Measurements from ENCODE around the gene SLC37A2.
"Not testable (repeated sequence)": the region's sequence is repeated elsewhere in the genome, so short reads cannot be mapped to it uniquely, and the experiment has no call there.

The SLC37A2 gene

DNA sequence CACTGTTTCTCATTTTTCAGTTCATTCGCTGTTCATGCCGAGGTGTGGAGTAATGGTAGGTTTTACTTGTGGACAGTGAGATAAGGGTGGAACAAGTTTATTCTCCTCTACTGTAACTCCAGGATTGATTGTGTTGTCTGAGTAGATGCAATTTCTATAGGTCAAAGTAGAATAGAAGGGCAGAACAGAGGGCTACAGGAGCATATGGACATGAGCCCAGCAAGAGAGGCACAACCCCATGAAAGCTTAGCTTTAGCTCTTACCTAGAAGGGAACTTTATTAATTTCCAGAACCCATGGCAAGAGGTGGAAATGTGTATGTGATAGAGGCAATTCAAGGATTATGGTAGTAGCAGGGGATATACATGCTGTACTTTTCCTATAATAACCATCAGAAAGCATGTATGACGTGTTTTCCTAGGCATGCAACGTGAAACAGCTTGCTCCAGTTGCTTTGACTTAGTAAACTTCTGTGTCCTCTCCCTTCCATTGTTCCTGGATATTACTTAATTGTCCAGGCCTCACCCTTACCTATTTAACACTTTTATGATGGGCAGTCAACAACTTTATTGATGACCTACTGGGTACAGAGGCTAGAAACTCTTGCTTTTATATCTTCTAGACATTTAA lies 13.8 kb upstream of the SLC37A2 start:
- DNase-seq (ENCODE audit: insufficient read length, low spot score): no peak
- no peak for FAIRE-seq
- TF ChIP-seq, protein P1, sequence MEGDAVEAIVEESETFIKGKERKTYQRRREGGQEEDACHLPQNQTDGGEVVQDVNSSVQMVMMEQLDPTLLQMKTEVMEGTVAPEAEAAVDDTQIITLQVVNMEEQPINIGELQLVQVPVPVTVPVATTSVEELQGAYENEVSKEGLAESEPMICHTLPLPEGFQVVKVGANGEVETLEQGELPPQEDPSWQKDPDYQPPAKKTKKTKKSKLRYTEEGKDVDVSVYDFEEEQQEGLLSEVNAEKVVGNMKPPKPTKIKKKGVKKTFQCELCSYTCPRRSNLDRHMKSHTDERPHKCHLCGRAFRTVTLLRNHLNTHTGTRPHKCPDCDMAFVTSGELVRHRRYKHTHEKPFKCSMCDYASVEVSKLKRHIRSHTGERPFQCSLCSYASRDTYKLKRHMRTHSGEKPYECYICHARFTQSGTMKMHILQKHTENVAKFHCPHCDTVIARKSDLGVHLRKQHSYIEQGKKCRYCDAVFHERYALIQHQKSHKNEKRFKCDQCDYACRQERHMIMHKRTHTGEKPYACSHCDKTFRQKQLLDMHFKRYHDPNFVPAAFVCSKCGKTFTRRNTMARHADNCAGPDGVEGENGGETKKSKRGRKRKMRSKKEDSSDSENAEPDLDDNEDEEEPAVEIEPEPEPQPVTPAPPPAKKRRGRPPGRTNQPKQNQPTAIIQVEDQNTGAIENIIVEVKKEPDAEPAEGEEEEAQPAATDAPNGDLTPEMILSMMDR (IDR thresholded peaks at IDR 0.05; ENCODE audit: insufficient read depth, missing control alignments): no peak

DNA sequence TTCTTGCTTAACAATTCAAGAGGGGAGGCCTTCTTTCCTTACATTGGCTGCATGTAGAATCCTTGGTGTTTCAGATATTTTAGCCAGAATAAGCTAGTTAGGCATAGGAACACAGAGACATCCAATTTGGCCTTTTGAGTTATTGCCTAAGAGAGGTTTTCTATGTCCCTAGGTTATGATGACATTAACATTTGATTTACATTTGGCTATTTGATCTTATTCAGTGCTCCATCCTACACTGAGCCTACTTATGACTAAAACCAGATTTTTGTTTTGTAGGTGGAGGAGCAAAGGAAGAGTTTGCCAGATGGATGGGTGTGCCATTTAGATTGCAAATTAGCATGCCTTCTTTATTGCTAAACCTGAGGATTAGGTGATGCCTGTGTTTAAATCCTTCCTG lies 11.1 kb upstream of the SLC37A2 start:
- TF ChIP-seq, protein P1 (IDR thresholded peaks at IDR 0.05; ENCODE audit: insufficient read depth, missing control alignments): no peak
- no peak for DNase-seq (ENCODE audit: insufficient read length, low spot score)
- FAIRE-seq: no peak

DNA sequence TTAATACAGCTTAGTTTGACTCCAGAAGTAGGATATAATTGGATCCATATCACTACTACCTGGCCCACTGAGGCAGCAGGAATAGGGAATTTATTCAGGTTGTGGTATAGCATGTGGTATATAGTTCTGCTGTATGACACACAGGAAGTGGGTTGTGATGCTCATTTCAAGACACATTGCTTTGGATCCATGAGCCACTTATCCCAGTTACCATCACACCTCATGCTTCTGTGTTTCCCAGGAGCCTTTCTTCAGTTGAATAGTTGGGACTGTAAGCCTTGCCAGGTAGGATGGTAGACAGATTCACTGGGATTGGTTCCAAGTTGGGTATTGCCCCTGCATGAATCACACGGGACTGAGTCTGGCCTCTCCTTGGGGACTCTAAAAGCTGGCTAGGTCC lies 9.9 kb upstream of the SLC37A2 start:
- DNase-seq (ENCODE audit: insufficient read length, low spot score) (no peak), FAIRE-seq (no peak)
- TF ChIP-seq, protein P1 (IDR thresholded peaks at IDR 0.05; ENCODE audit: insufficient read depth, missing control alignments): no peak

DNA sequence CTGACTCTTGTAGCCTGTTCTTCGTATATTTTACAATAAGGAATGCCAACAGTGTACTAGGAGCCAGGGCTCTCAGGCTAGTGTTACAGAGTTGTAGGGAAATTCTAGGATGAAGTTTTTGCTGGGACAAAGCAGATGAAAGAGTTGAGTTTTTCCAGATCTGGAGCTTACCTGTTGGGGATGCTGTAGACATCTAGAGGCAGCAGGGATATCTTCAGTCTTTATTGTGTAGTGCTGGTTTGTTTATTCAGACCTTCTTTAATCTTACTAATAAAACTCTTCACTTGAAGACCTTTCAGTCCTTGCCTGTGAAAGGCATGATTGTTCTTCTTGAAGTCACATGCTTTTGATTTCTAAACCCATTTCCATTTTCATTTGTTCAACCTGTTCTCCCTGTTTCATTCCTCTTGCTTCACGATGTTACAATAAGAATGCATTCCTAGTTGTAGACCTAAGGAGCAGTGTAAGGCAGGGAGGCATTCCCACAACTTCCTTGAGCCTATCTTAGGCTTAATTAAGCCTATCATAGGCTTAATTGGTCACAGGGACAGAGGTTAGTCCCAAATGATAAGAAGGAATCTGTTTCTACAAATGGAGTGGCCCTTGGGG lies 7.9 kb upstream of the SLC37A2 start:
- FAIRE-seq (no peak), DNase-seq (ENCODE audit: insufficient read length, low spot score) (no peak)
- TF ChIP-seq, protein P1 (IDR thresholded peaks at IDR 0.05; ENCODE audit: insufficient read depth, missing control alignments): no peak

DNA sequence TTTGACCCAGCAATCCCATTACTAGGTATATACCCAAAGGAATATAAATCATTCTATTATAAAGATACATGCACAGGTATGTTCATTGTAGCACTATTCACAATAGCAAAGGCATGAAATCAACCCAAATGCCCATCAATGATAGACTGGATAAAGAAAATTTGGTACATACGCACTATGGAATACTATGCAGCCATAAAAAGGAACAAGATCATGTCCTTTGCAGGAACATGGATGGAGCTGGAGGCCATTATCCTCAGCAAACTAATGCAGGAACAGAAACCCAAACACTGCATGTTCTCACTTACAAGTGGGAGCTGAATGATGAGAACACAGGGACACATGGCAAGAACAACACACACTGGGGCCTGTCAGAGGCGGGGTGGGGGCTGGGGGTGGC lies 7.0 kb upstream of the SLC37A2 start:
- DNase-seq (ENCODE audit: insufficient read length, low spot score); FAIRE-seq: not testable (repeated sequence)

DNA sequence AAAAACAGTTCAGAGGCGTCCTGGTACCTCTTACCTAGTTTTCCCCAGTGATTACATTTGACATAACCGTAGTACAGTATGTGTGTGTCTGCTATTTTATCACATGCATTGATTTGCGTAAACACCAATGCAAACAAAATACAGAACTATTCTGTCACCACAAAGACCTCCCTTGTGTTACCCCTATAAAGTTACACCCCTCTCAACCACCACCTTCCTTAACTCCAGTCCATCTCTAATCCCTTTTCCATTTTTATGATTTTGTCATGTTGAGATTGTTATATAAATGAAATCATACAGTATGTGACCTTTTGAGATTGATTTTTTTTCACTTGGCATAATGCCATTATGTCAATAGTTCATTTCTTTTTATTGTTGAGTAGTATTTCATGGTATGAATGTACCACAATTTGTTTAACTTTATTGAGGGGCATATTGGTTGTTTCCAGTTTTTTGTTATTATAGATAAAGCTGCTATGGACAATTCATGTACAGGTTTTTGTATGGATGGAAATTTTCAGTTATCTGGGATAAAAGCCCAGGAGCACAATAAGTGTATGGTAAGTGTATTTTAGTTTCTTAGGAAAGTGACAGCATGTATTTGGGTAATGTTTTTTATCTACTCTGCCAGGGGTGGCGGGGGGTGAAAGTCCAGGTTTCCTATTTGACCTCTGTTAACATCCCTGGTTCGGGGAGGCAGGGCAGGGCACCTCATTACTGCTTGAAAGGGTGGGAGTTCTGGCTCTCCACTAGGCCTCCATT lies 6.0 kb upstream of the SLC37A2 start:
- FAIRE-seq (no peak), DNase-seq (ENCODE audit: insufficient read length, low spot score) (no peak)
- TF ChIP-seq, protein P1 (IDR thresholded peaks at IDR 0.05; ENCODE audit: insufficient read depth, missing control alignments): no peak

DNA sequence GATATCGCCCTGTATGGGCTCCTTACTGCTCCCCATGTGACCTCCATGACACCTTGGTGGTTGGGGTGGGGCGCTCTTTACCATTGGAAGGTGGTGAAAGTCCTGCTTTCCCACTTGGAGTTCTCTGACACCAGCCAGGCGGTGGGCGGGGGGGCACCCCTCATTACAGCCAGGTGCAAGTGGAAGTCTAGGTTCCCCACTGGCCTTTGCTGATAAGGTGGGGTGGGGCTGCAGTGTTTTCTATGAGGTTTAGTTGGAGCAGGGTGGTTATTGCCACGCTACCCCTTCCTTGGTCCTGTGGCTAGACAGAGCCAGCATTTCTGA lies 5.5 kb upstream of the SLC37A2 start:
- DNase-seq (ENCODE audit: insufficient read length, low spot score) (no peak), FAIRE-seq (no peak)
- TF ChIP-seq, protein P1 (IDR thresholded peaks at IDR 0.05; ENCODE audit: insufficient read depth, missing control alignments): no peak
